ENCODE data around the gene CNBD2.
"Not testable (repeated sequence)": the region's sequence is repeated elsewhere in the genome, so short reads cannot be mapped to it uniquely, and the experiment has no call there.

Gene CNBD2

DNA sequence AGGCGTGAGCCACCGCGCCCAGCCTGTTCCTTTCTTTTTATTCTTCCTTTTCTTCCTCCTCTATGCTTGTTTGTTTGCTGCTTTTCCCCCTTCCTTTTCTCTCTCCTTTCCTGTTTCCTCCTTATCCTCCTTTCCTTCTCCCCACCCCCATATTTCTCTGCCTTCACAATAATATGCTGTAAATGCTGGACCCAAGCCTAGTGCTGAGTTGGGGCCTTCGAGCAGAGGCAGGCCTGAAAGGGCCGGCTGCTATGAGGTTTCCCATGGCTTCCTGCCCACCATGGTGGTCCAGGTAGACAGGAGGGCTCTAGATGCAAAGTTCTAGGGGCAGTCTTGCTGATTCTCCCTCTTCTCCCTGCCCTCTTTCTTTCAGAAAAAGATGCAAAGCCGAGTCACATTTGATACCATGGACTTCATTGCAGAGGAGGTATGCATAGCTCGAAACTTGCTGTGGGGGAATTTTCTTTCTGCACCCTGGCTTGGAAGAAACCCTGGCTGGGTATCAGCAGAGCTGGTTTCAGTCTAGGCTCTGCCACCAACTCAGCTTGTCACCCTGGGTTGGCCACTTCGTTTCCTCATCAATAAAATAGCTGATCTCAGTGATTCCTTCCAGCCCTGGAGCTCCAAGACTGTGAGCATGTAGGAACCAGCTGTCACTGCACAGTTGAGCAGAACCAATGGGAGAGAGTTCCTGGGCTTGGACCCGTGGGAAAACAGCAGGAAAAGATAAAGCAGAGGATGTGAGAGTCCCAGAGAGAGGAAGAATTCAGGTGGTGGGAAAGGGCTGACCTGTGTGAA lies 7.4 kb downstream of the CNBD2 start:
- DNase-seq, result no peak

- no peak for DNase-seq
These were observed 9.7 kb downstream of the CNBD2 start for GRCh38 chr20:35978041-35978513.

- DNase-seq, result no peak
These were observed 11.2 kb downstream of the CNBD2 start for GRCh38 chr20:35979544-35979943.

- no peak for DNase-seq
These were observed 13.6 kb downstream of the CNBD2 start for GRCh38 chr20:35981969-35982368.

- DNase-seq, result no peak
These were observed 16.0 kb downstream of the CNBD2 start for GRCh38 chr20:35984382-35984781.

GRCh38 chr20:35985806-35986205 lies 17.4 kb downstream of the CNBD2 start:
- DNase-seq, result no peak

GRCh38 chr20:35988910-35989463 lies 20.6 kb downstream of the CNBD2 start:
- DNase-seq, result no peak

GRCh38 chr20:35991142-35991771 lies 22.9 kb downstream of the CNBD2 start:
- no peak for DNase-seq

GRCh38 chr20:35992713-35993335 lies 24.4 kb downstream of the CNBD2 start:
- DNase-seq, result peak; percentile 60

- DNase-seq, result peak; percentile 69
These were observed 26.6 kb downstream of the CNBD2 start for GRCh38 chr20:35994994-35995453.

GRCh38 chr20:35996492-35996891 lies 28.1 kb downstream of the CNBD2 start:
- not testable (repeated sequence) for DNase-seq

- DNase-seq, result not testable (repeated sequence)
These were observed 32.9 kb downstream of the CNBD2 start for GRCh38 chr20:36001331-36001730.

- DNase-seq, result no peak
These were observed 34.5 kb downstream of the CNBD2 start for GRCh38 chr20:36002855-36003254.

DNA sequence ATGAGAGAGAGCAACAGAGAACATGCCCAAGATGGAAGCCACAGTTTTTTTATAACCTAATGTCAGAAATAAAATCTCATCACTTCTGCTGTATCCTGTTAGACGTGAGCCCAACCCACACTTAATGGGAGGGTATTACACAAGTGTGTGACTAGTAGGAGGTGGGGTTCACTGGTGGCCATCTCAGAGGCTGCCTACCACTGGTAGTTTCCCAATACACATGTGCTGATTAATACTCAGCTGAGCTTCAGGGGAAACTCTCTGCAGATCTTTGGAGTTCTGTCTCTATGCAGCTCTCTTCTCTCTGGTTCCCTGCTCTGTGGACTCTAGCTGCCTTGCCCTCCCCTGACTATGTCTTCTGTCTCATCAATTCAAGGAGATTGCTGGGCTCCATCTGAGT lies 35.7 kb downstream of the CNBD2 start:
- no peak for DNase-seq

GRCh38 chr20:36008461-36009035 lies 40.2 kb downstream of the CNBD2 start:
- DNase-seq, result no peak

GRCh38 chr20:36010076-36010475 lies 41.7 kb downstream of the CNBD2 start:
- DNase-seq, result no peak

GRCh38 chr20:36010825-36011224 lies 42.4 kb downstream of the CNBD2 start:
- DNase-seq, result no peak

DNA sequence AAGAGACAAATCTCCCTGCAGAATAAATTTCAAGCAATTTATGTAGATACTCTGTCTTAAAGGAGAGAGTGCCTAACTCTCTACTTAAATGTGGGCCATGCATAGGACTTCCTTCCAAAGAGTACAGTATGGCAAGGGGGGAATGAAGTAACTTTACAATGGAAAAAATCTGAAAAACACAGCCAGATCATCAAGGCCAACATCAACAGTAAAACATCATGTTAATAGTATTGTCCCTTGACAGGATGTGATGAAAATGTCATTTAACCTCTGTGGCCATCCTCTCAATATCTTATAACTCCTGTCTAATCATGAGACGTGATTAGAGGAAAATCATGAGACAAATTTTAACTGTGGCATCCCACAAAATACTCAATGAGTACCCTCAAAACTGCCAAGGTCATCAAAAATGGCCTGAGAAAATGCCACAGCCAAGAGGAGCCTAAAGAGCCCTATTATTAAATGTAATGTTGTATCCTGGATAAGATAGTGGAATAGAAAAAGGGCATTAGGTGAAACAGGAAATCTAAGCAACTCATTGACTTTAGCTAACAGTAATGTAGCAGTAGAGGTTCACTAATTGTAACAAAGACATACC lies 47.5 kb downstream of the CNBD2 start:
- no peak for DNase-seq

DNA sequence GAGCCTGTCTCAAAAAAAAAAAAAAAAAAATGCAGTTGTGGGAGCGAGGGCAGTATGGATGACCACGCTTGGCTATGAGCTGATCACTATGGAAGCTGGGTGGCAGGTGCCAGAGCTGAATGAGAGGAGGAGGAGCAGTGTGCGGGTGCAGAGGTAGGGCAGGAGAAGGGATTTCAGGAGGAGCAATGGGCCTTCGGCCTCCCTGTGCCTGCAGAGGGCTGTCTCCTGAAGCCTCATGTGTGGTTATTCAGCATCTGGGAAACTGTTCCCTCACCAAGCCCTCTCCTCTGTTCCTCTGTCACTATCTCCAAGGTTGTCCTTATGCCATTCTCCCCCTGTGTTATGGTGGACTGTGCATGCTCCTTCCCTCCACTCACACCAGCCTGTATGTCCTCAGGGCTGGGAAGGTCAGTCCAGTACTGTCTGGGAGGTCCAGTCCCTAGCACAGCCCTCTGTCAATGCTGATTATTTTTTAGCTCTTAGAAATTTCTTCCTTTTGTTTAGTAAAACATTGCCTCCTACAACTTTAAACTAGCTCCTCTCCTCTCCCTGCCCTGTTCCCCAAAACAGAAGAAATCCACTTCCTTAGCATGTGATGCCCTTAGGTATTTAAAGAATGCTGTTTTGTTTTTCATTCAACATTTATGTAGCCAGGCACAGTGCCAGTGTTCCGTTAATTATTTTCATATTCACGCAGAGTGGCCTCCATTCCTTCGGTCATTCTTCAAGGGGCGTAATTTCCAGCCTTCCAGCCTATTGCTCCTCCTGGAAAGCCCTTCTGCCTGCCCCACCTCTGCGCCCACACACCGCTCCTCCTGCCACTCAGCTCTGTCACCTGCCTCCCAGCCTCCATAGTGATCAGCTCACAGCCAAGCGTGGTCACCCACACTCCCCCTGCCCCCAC lies 48.9 kb downstream of the CNBD2 start:
- DNase-seq, result no peak

GRCh38 chr20:36018208-36018988 lies 50.0 kb downstream of the CNBD2 start:
- DNase-seq, result no peak

- not testable (repeated sequence) for DNase-seq
These were observed 57.7 kb downstream of the CNBD2 start for GRCh38 chr20:36026131-36026530.
